ENCODE measurements around the gene MT3. TPM values are rescaled to one million over a fixed set of nuclear protein-coding genes. Genes with fewer than 3 reads are reported as not detected.

The MT3 gene
- total and polyA plus RNA-seq, 2 experiments from 2014 or later = not detected

GRCh38 chr16:56561126-56561525 is 28.2 kb upstream of the MT3 start:
- Histone ChIP-seq H3K27ac (no peak overlapping the region), H3K9me2 (ENCODE audit: insufficient read depth) (no peaks in the 10 kb centered on the region), H3K27me3 (replicated peaks; ENCODE audit: insufficient read depth) (peaks cover 9% of the 10 kb centered on the region; the same call in 1 of the 2 replicates), H3K9ac (no peak overlapping the region), H3K4me3 (no peak overlapping the region), H3K79me2 (ENCODE audit: insufficient read depth) (no peaks in the 10 kb centered on the region), H3K36me3 (ENCODE audit: low read depth) (no peaks in the 10 kb centered on the region), H3K4me1 (ENCODE audit: insufficient read depth) (0 out of 2 replicates have a peak, but pooled peaks cover 7% of the 10 kb centered on the region), H2AFZ (no peak overlapping the region), H3F3A (ENCODE audit: insufficient read depth) (no peaks in the 10 kb centered on the region), H4K20me1 (ENCODE audit: insufficient read depth) (no peaks in the 10 kb centered on the region), H3K9me3 (ENCODE audit: low read depth) (no peaks in the 10 kb centered on the region), H3K4me2 (ENCODE audit: unreplicated experiment) (no peak overlapping the region)
- TF ChIP-seq EZH2 (IDR thresholded peaks at IDR 0.05; ENCODE audit: insufficient read depth, poor library complexity, severe bottlenecking) = no peak
- no peak for TF ChIP-seq EZH2phosphoT487 (IDR thresholded peaks at IDR 0.05; ENCODE audit: insufficient read depth, low read depth)
- DNase-seq = no peak
- in situ Hi-C loops (cut with MboI) = no loop called here
- 57 to 58% methylated on average over 1 of the region's 1 CpG for WGBS, 2 experiments (ENCODE audit: low coverage in 1 of 2, low lambda C conversion rate in 2 of 2, missing lambda C conversion rate in 2 of 2)

GRCh38 chr16:56564793-56565477 is 24.4 kb upstream of the MT3 start, which contains the start of gene MT4:
Gene MT4 (plus strand): TSS chr16:56565073. CDS start chr16:56565129, 56 bp downstream.
- 65 to 67% methylated on average over 12 of the region's 12 CpGs for WGBS, 2 experiments (ENCODE audit: low coverage in 1 of 2, low lambda C conversion rate in 2 of 2, missing lambda C conversion rate in 2 of 2)

GRCh38 chr16:56569971-56570370 is 19.4 kb upstream of the MT3 start:
- Histone ChIP-seq H3K79me2 (ENCODE audit: insufficient read depth) (no peaks in the 10 kb centered on the region), H3K4me1 (ENCODE audit: insufficient read depth) (no peaks in the 10 kb centered on the region), H4K20me1 (ENCODE audit: insufficient read depth) (no peaks in the 10 kb centered on the region), H3K27ac (no peak overlapping the region), H3K9me3 (ENCODE audit: low read depth) (no peaks in the 10 kb centered on the region), H3K27me3 (replicated peaks; ENCODE audit: insufficient read depth) (peaks cover 13% of the 10 kb centered on the region; the same call in 1 of the 2 replicates), H3K4me3 (no peak overlapping the region), H3K9ac (no peak overlapping the region), H3K36me3 (ENCODE audit: low read depth) (no peaks in the 10 kb centered on the region), H2AFZ (no peak overlapping the region), H3K4me2 (ENCODE audit: unreplicated experiment) (no peak overlapping the region), H3K9me2 (ENCODE audit: insufficient read depth) (no peaks in the 10 kb centered on the region), H3F3A (ENCODE audit: insufficient read depth) (no peaks in the 10 kb centered on the region)
- in situ Hi-C loops (cut with MboI) = loop anchor here (10.0 kb wide), 1 partner anchor 125 kb away; no protein-coding TSS in a partner anchor
- no peak for DNase-seq
- TF ChIP-seq EZH2 (IDR thresholded peaks at IDR 0.05; ENCODE audit: insufficient read depth, poor library complexity, severe bottlenecking) (no peak), EZH2phosphoT487 (IDR thresholded peaks at IDR 0.05; ENCODE audit: insufficient read depth, low read depth) (no peak)
- WGBS, 2 experiments (ENCODE audit: low coverage in 1 of 2, low lambda C conversion rate in 2 of 2, missing lambda C conversion rate in 2 of 2) = 100% methylated on average over 1 of the region's 1 CpG

More at GRCh38 chr16:56564793-56565477, 24.4 kb upstream of the MT3 start, which contains the start of gene MT4:
- no peak for DNase-seq
- peaks cover 13% of the 10 kb centered on the region; the same call in 1 of the 2 replicates for H3K27me3 ChIP-seq (replicated peaks; ENCODE audit: insufficient read depth)
- H3K27ac ChIP-seq = no peak within 1 kb of the TSS
- no peaks in the 10 kb centered on the region for H3K9me2 ChIP-seq (ENCODE audit: insufficient read depth)
- no peaks in the 10 kb centered on the region for H3F3A ChIP-seq (ENCODE audit: insufficient read depth)
- no peaks in the 10 kb centered on the region for H3K79me2 ChIP-seq (ENCODE audit: insufficient read depth)
- no peaks in the 10 kb centered on the region for H3K4me1 ChIP-seq (ENCODE audit: insufficient read depth)
- no peaks in the 10 kb centered on the region for H4K20me1 ChIP-seq (ENCODE audit: insufficient read depth)
- no peaks in the 10 kb centered on the region for H3K36me3 ChIP-seq (ENCODE audit: low read depth)
- no peak within 1 kb of the TSS for H3K4me2 ChIP-seq (ENCODE audit: unreplicated experiment)
- no peak for TF ChIP-seq EZH2 (IDR thresholded peaks at IDR 0.05; ENCODE audit: insufficient read depth, poor library complexity, severe bottlenecking)
- no peak for TF ChIP-seq EZH2phosphoT487 (IDR thresholded peaks at IDR 0.05; ENCODE audit: insufficient read depth, low read depth)
- H3K4me3 ChIP-seq = no peak within 1 kb of the TSS
- H3K9me3 ChIP-seq (ENCODE audit: low read depth) = no peaks in the 10 kb centered on the region
- in situ Hi-C loops (cut with MboI) = no loop called here
- H2AFZ ChIP-seq = no peak within 1 kb of the TSS
- no peak within 1 kb of the TSS for H3K9ac ChIP-seq

- H3K79me2 ChIP-seq (ENCODE audit: insufficient read depth) = no peaks in the 10 kb centered on the region
- H3K9me3 ChIP-seq (ENCODE audit: low read depth) = no peaks in the 10 kb centered on the region
- 85 to 87% methylated on average over 11 of the region's 11 CpGs for WGBS, 2 experiments (ENCODE audit: low coverage in 1 of 2, low lambda C conversion rate in 2 of 2, missing lambda C conversion rate in 2 of 2)
- DNase-seq = no peak
- in situ Hi-C loops (cut with MboI) = loop anchor here (10.0 kb wide), 1 partner anchor 123 kb away; no protein-coding TSS in a partner anchor
- H3K36me3 ChIP-seq (ENCODE audit: low read depth) = no peaks in the 10 kb centered on the region
- 0 out of 2 replicates have a peak, but pooled peaks cover 4% of the 10 kb centered on the region for H3K27me3 ChIP-seq (replicated peaks; ENCODE audit: insufficient read depth)
- no peaks in the 10 kb centered on the region for H3K9me2 ChIP-seq (ENCODE audit: insufficient read depth)
- no peak overlapping the region for H2AFZ ChIP-seq
- H3K4me1 ChIP-seq (ENCODE audit: insufficient read depth) = no peaks in the 10 kb centered on the region
- no peaks in the 10 kb centered on the region for H4K20me1 ChIP-seq (ENCODE audit: insufficient read depth)
- no peak overlapping the region for H3K4me2 ChIP-seq (ENCODE audit: unreplicated experiment)
- no peak for TF ChIP-seq EZH2phosphoT487 (IDR thresholded peaks at IDR 0.05; ENCODE audit: insufficient read depth, low read depth)
- TF ChIP-seq EZH2 (IDR thresholded peaks at IDR 0.05; ENCODE audit: insufficient read depth, poor library complexity, severe bottlenecking) = no peak
- H3F3A ChIP-seq (ENCODE audit: insufficient read depth) = no peaks in the 10 kb centered on the region
- no peak overlapping the region for H3K27ac ChIP-seq
- no peak overlapping the region for H3K9ac ChIP-seq
- H3K4me3 ChIP-seq = no peak overlapping the region
Observed at GRCh38 chr16:56571525-56571924, 17.8 kb upstream of the MT3 start.

Data from GM23248 (cell line).